Type B pancreatic cell (in vitro differentiated cells): ENCODE data around the gene CBFA2T3. TPM values are rescaled to one million over a fixed set of nuclear protein-coding genes. Genes with fewer than 3 reads are reported as not detected.

Experiments
- DNase-seq: peaks from one replicate; pipeline ENCODE4 v3.0.0; 2021; ENCODE audit warnings: mixed read lengths; ENCODE audit not compliant: unreplicated experiment; ENCODE audit errors: extremely low spot score
- H3K27ac Mint-ChIP-seq: 2 replicates; pipeline ENCODE4 v1.8.0; 2021; ENCODE audit warnings: mild to moderate bottlenecking, mixed read lengths
- H3K27me3 Mint-ChIP-seq: 2 replicates; pipeline ENCODE4 v1.8.0; 2021; ENCODE audit warnings: mixed read lengths
- H3K36me3 Mint-ChIP-seq: 2 replicates; pipeline ENCODE4 v1.8.0; 2021; ENCODE audit warnings: mixed read lengths
- H3K4me1 Mint-ChIP-seq: one replicate; pipeline ENCODE4 v1.8.0; 2021; ENCODE audit warnings: mixed read lengths; ENCODE audit not compliant: unreplicated experiment
- H3K4me3 Mint-ChIP-seq: 2 replicates; pipeline ENCODE4 v1.8.0; 2021; ENCODE audit warnings: mild to moderate bottlenecking, mixed read lengths
- H3K9me3 Mint-ChIP-seq: 2 replicates; pipeline ENCODE4 v1.8.0; 2021; ENCODE audit warnings: mixed read lengths
- CTCF ChIP-seq: fragments of 200-600 bp; sonication (generic); conservative IDR thresholded peaks from 2 replicates; pipeline ENCODE4 v1.5.0; 2021; ENCODE audit warnings: antibody characterized with exemption, mild to moderate bottlenecking
- total RNA-seq: library from RNA; stranded (reverse); gene quantifications from 2 replicates; pipeline ENCODE4 v1.2.1, GENCODE V29; 2021; ENCODE audit warnings: low replicate concordance

The CBFA2T3 gene
- total RNA-seq, 1 donor from 2014 or later = 8.9 TPM

- H3K27ac Mint-ChIP-seq = no peak overlapping the region
- no peaks in the 10 kb centered on the region for H3K4me1 Mint-ChIP-seq
- no peak for TF ChIP-seq CTCF
- no peak overlapping the region for H3K4me3 Mint-ChIP-seq
- H3K9me3 Mint-ChIP-seq = no peaks in the 10 kb centered on the region
- H3K36me3 Mint-ChIP-seq = no peaks in the 10 kb centered on the region
- DNase-seq = no peak
- H3K27me3 Mint-ChIP-seq = peaks cover 26% of the 10 kb centered on the region
Measured at GRCh38 chr16:88957887-88958577, 19.0 kb downstream of the CBFA2T3 start.

GRCh38 chr16:88957433-88957767, 19.6 kb downstream of the CBFA2T3 start:
- Mint-ChIP-seq H3K36me3 (no peaks in the 10 kb centered on the region), H3K4me1 (no peaks in the 10 kb centered on the region), H3K4me3 (no peak overlapping the region), H3K27ac (no peak overlapping the region), H3K9me3 (no peaks in the 10 kb centered on the region), H3K27me3 (peaks cover 32% of the 10 kb centered on the region)
- DNase-seq = no peak
- no peak for TF ChIP-seq CTCF

- no peak for TF ChIP-seq CTCF
- Mint-ChIP-seq H3K27me3 (peaks cover 31% of the 10 kb centered on the region), H3K27ac (no peak overlapping the region), H3K9me3 (no peaks in the 10 kb centered on the region), H3K4me3 (no peak overlapping the region), H3K4me1 (no peaks in the 10 kb centered on the region), H3K36me3 (no peaks in the 10 kb centered on the region)
- DNase-seq = no peak
Measured at GRCh38 chr16:88956546-88957432, 20.2 kb downstream of the CBFA2T3 start.

GRCh38 chr16:88955906-88956305, 21.1 kb downstream of the CBFA2T3 start:
- no peak for DNase-seq
- Mint-ChIP-seq H3K9me3 (no peaks in the 10 kb centered on the region), H3K36me3 (no peaks in the 10 kb centered on the region), H3K4me1 (no peaks in the 10 kb centered on the region), H3K27me3 (peaks cover 32% of the 10 kb centered on the region), H3K4me3 (no peak overlapping the region), H3K27ac (no peak overlapping the region)
- no peak for TF ChIP-seq CTCF

GRCh38 chr16:88953003-88953690, 23.9 kb downstream of the CBFA2T3 start:
- H3K4me1 Mint-ChIP-seq = no peaks in the 10 kb centered on the region
- H3K27me3 Mint-ChIP-seq = peaks cover 43% of the 10 kb centered on the region
- no peak for DNase-seq
- H3K4me3 Mint-ChIP-seq = no peak overlapping the region
- H3K9me3 Mint-ChIP-seq = no peaks in the 10 kb centered on the region
- H3K36me3 Mint-ChIP-seq = no peaks in the 10 kb centered on the region
- no peak overlapping the region for H3K27ac Mint-ChIP-seq
- no peak for TF ChIP-seq CTCF
